LNCAP (cell line): ENCODE data around the gene C8A.

ENCODE experiments used
- CTCF ChIP-seq: fragments of 450-650 bp; IDR thresholded peaks from 2 replicates; pipeline ENCODE4 v1.5.1; 2017; ENCODE audit warnings: mild to moderate bottlenecking

Gene C8A

GRCh38 chr1:56925193-56925592, 70.6 kb downstream of the C8A start:
- TF ChIP-seq CTCF: no peak

GRCh38 chr1:56927171-56927570, 72.6 kb downstream of the C8A start:
- no peak for TF ChIP-seq CTCF

GRCh38 chr1:56927986-56928385, 73.4 kb downstream of the C8A start:
- TF ChIP-seq CTCF: no peak

GRCh38 chr1:56929492-56929891, 74.9 kb downstream of the C8A start:
- no peak for TF ChIP-seq CTCF

GRCh38 chr1:56931211-56931610, 76.6 kb downstream of the C8A start:
- TF ChIP-seq CTCF: no peak

GRCh38 chr1:56931686-56932085, 77.1 kb downstream of the C8A start:
- TF ChIP-seq CTCF: no peak

GRCh38 chr1:56933161-56933560, 78.6 kb downstream of the C8A start:
- TF ChIP-seq CTCF: no peak

GRCh38 chr1:56933606-56934005, 79.0 kb downstream of the C8A start:
- no peak for TF ChIP-seq CTCF
